Progenitor cell of endocrine pancreas (in vitro differentiated cells): Measurements from ENCODE around the gene ENO4. TPM values are rescaled to one million over a fixed set of nuclear protein-coding genes. Genes with fewer than 3 reads are reported as not detected.

ENCODE experiments used
- DNase-seq: peaks from one replicate; pipeline ENCODE4 v3.0.0; 2021; ENCODE audit warnings: low spot score; ENCODE audit not compliant: unreplicated experiment
- H3K27ac Mint-ChIP-seq: 2 replicates; pipeline ENCODE4 v1.8.0; 2021; ENCODE audit warnings: mild to moderate bottlenecking, moderate library complexity, mixed read lengths
- H3K27me3 Mint-ChIP-seq: 2 replicates; pipeline ENCODE4 v1.8.0; 2021; ENCODE audit warnings: mixed read lengths
- H3K36me3 Mint-ChIP-seq: 2 replicates; pipeline ENCODE4 v1.8.0; 2022; ENCODE audit warnings: mixed read lengths; ENCODE audit not compliant: insufficient read depth
- H3K4me1 Mint-ChIP-seq: 2 replicates; pipeline ENCODE4 v1.8.0; 2021; ENCODE audit warnings: low read depth, mixed read lengths
- H3K4me3 Mint-ChIP-seq: 2 replicates; pipeline ENCODE4 v1.8.0; 2021; ENCODE audit warnings: low read depth, mild to moderate bottlenecking, moderate library complexity, mixed read lengths
- H3K9me3 Mint-ChIP-seq: 2 replicates; pipeline ENCODE4 v1.8.0; 2021; ENCODE audit warnings: low read depth, mixed read lengths
- total RNA-seq: library from RNA; stranded (reverse); gene quantifications from 2 replicates; pipeline ENCODE4 v1.2.1, GENCODE V29; 2021
- TF ChIP-seq, protein P1 (sequence below): fragments of 200-600 bp; sonication (generic); IDR thresholded peaks from one replicate; pipeline ENCODE4 v1.5.0; 2021; ENCODE audit warnings: antibody characterized with exemption, mild to moderate bottlenecking; ENCODE audit not compliant: unreplicated experiment

ENO4 gene
- total RNA-seq, 1 donor from 2014 or later, result 2.0 TPM

DNA sequence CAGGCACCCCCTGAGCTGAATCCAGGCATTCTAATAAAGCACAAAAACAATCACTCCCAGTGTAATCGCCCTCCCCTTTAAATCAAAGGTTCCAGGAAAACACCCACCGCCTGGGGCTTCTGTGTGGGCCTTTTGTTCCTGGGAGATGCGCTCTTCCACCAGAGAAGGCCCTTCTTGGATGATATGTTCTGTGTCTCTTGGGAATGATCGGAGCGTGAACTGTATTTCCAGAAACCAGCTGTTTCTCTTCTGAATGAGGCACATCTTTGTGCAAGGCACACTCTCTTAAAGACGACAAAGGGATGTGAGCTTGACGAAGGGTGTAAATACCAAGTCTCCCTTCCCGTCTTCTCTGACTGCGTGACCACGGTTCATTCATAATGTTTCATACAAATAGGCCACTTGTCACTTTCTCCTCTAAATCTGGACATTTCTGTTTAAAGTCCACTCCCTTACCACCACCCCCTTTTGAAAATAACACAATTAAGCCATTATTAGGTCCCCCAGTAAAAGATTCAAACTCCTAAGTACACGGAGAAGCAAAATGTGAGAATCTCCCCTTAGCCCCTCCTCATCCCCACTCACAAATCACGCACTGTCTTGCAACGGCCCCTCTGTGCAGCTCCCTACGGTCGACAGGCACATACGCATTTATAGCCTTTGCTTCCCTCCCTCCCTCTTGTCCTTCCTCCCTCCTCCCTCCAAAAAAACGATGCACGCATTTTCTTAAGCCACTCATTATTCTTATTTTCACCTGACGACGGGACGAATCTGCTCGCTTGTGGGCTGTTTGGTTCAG, 45.6 kb upstream of the ENO4 start:
- TF ChIP-seq, protein P1, sequence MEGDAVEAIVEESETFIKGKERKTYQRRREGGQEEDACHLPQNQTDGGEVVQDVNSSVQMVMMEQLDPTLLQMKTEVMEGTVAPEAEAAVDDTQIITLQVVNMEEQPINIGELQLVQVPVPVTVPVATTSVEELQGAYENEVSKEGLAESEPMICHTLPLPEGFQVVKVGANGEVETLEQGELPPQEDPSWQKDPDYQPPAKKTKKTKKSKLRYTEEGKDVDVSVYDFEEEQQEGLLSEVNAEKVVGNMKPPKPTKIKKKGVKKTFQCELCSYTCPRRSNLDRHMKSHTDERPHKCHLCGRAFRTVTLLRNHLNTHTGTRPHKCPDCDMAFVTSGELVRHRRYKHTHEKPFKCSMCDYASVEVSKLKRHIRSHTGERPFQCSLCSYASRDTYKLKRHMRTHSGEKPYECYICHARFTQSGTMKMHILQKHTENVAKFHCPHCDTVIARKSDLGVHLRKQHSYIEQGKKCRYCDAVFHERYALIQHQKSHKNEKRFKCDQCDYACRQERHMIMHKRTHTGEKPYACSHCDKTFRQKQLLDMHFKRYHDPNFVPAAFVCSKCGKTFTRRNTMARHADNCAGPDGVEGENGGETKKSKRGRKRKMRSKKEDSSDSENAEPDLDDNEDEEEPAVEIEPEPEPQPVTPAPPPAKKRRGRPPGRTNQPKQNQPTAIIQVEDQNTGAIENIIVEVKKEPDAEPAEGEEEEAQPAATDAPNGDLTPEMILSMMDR, result no peak
- H3K27ac Mint-ChIP-seq, result no peak overlapping the region
- no peak for DNase-seq
- H3K36me3 Mint-ChIP-seq, result no peaks in the 10 kb centered on the region
- H3K9me3 Mint-ChIP-seq, result no peaks in the 10 kb centered on the region
- peaks cover 41% of the 10 kb centered on the region for H3K27me3 Mint-ChIP-seq
- no peak overlapping the region for H3K4me3 Mint-ChIP-seq
- no peaks in the 10 kb centered on the region for H3K4me1 Mint-ChIP-seq

DNA sequence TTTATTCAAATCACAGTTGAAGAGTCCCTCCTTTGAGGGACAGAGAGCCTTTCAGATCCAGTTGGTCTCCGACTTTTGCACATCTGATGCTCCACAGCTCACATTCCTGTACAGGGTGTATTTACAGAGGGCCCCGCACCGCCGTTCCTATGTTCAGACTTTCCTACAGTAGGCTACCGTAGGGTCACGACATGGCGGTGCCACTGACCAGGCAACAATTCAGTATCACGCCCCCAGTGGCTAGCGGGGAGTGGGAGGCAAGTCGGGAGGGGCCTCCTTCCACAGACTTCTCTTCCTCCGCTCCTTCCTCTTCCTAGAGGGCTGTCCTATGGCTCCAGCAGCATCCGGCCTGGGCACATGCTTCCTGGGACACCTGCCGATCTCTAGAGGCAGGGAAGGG, 40.6 kb upstream of the ENO4 start:
- Mint-ChIP-seq H3K27me3 (peaks cover 36% of the 10 kb centered on the region), H3K4me3 (no peak overlapping the region), H3K9me3 (no peaks in the 10 kb centered on the region), H3K27ac (no peak overlapping the region), H3K36me3 (no peaks in the 10 kb centered on the region), H3K4me1 (peaks cover 7% of the 10 kb centered on the region)
- DNase-seq, result no peak
- TF ChIP-seq, protein P1, result no peak

DNA sequence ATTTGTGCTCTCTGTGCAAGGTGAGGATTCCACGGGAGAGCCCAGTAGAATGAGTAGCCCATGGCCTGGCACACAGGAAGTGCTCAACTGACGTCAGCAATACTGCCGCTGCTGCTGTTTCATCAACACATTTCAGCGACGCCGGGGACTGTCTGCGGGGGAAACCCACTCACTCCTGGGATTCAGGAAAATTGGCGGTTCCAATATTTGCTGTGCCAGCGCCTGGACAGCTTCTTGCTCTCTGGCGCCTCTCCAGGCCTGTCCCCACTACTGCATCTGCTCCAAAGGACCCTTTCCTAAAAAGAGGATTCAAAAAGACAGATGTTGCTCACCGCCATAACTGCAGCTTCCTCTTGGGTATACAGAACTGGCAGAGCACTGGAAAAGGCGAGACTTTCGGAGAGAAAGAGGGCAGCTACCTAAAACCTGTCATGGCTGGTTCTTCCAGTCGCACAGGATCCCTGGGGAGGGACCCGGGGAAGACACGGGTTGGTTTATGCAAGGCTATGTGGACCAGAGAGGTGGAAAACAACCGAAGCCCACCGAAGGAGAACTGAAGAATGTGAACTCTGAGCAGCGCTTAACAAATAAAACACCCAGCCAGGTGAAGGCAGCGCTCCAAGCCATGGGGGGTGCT, 39.7 kb upstream of the ENO4 start:
- peaks cover 7% of the 10 kb centered on the region for H3K4me1 Mint-ChIP-seq
- TF ChIP-seq, protein P1, result peak; percentile 63
- H3K27me3 Mint-ChIP-seq, result peaks cover 37% of the 10 kb centered on the region
- H3K4me3 Mint-ChIP-seq, result no peak overlapping the region
- peak; percentile 25 for DNase-seq
- H3K36me3 Mint-ChIP-seq, result no peaks in the 10 kb centered on the region
- H3K9me3 Mint-ChIP-seq, result no peaks in the 10 kb centered on the region
- no peak overlapping the region for H3K27ac Mint-ChIP-seq

DNA sequence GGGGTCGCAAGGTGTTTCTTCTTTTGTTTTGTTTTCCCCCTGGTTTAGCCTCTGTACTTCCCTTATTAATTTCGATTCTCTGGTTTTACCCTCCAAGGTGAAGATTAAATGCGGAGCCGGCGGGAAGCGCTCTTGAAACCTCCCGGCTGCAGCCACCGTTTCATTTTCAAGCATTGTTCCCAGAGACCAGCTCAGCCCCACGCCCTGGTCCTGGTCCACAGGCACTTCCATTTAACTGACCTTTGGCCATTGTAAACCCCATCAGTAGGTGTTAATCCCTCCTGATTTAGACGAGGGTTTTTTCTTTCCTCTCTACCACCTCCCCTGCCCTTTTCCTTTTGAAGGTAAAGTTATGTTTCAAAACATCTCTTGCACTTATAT, 39.2 kb upstream of the ENO4 start:
- Mint-ChIP-seq H3K9me3 (no peaks in the 10 kb centered on the region), H3K4me1 (peaks cover 7% of the 10 kb centered on the region), H3K4me3 (peak overlapping the region; percentile 3), H3K27ac (no peak overlapping the region), H3K36me3 (no peaks in the 10 kb centered on the region), H3K27me3 (peaks cover 41% of the 10 kb centered on the region)
- no peak for DNase-seq
- TF ChIP-seq, protein P1, result no peak

DNA sequence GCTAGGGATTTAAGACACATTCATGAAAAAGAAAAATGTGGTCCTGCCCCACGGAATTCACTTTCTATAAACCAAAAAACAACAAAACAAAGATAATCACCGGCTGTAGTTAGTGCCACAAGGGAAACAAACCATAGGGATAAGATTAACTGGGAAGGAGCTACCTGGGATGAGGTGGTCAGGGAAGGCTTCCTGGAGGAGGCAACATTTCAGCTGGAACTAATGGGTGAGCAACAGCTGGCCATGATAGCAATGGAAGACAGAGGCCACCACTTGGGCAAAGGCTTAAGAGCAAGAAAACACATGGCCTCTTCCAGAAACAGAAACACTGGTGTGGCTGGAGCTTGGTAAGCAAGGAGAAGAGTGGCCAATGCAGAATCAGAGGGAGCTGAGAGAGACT, 38.4 kb upstream of the ENO4 start:
- TF ChIP-seq, protein P1, result no peak
- H3K27ac Mint-ChIP-seq, result no peak overlapping the region
- no peaks in the 10 kb centered on the region for H3K36me3 Mint-ChIP-seq
- H3K9me3 Mint-ChIP-seq, result no peaks in the 10 kb centered on the region
- peaks cover 45% of the 10 kb centered on the region for H3K27me3 Mint-ChIP-seq
- H3K4me1 Mint-ChIP-seq, result peaks cover 7% of the 10 kb centered on the region
- no peak overlapping the region for H3K4me3 Mint-ChIP-seq
- DNase-seq, result no peak
